Upper lobe of left lung (tissue), 4 donors: ENCODE measurements around the gene KLHL7.

Source experiments
- CTCF ChIP-seq, 6 experiments: fragments of 450-650 bp in 4 of 6; fragments of 200-600 bp in 2 of 6; sonication (generic) in 2 of 6; IDR thresholded peaks; one replicate each; pipeline ENCODE4 v1.5.1; 2016 to 2019; ENCODE audit warnings: antibody characterized with exemption in 6 of 6
- POLR2A ChIP-seq, 4 donors: fragments of 450-650 bp; IDR thresholded peaks; one replicate each; pipeline ENCODE4 v1.5.1; 2016 to 2017; ENCODE audit warnings: antibody characterized with exemption in 4 of 4, mild to moderate bottlenecking in 2 of 4
- POLR2AphosphoS5 ChIP-seq, 2 donors: sonication (generic); formaldehyde crosslinking; IDR thresholded peaks; one replicate each; pipeline ENCODE4 v1.5.1; 2017; ENCODE audit warnings: antibody characterized with exemption in 2 of 2

GRCh38 chr7:23205909-23206767, 100.6 kb downstream of the KLHL7 start:
- TF ChIP-seq CTCF (IDR thresholded peaks at IDR 0.05) (no peak), POLR2A (IDR thresholded peaks at IDR 0.05) (no peak), POLR2AphosphoS5 (IDR thresholded peaks at IDR 0.05) (no peak)
